Suprapubic skin (tissue), 4 donors: ENCODE data around the gene NEK5.
"Not testable (repeated sequence)": the region's sequence is repeated elsewhere in the genome, so short reads cannot be mapped to it uniquely, and the experiment has no call there.

Experiments
- EP300 ChIP-seq: sonication (generic); formaldehyde crosslinking; IDR thresholded peaks from one replicate; pipeline ENCODE4 v1.6.1; 2017; ENCODE audit warnings: antibody characterized with exemption
- POLR2A ChIP-seq, 2 donors: fragments of 450-650 bp; IDR thresholded peaks; one replicate each; pipeline ENCODE4 v1.6.1; 2017; ENCODE audit warnings: antibody characterized with exemption in 2 of 2, mild to moderate bottlenecking in 2 of 2, moderate library complexity in 2 of 2
- POLR2AphosphoS5 ChIP-seq, 3 donors: sonication (generic); formaldehyde crosslinking; IDR thresholded peaks; one replicate each; pipeline ENCODE4 v1.6.1; 2017; ENCODE audit warnings: antibody characterized with exemption in 3 of 3
- TF ChIP-seq, protein P1 (sequence below), 2 donors: fragments of 200-600 bp in 1 of 2; fragments of 450-650 bp in 1 of 2; sonication (generic) in 1 of 2; IDR thresholded peaks; one replicate each; pipeline ENCODE4 v1.5.1; 2016 to 2019; ENCODE audit warnings: antibody characterized with exemption in 2 of 2, mild to moderate bottlenecking in 1 of 2, moderate library complexity in 1 of 2

DNA sequence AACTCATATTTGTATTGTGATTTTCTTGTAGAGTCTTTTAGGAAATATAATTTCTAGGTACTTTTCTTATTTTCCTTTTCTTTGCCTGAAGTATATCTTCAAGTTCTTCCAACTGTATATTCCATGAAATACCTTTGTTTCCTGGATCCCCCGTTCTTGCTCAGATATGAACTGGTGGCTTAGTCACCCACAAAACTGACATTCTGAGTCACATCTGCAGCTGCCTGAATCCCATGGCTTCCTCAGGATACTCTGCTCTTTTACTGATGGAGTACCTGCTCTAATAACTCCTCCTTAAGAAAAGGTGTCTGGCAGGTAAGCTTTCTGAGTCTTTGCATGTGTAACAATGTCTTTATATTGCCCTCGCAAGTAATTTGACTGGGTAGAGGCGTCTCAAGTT is 35.0 kb upstream of the NEK5 start:
- TF ChIP-seq, protein P1, sequence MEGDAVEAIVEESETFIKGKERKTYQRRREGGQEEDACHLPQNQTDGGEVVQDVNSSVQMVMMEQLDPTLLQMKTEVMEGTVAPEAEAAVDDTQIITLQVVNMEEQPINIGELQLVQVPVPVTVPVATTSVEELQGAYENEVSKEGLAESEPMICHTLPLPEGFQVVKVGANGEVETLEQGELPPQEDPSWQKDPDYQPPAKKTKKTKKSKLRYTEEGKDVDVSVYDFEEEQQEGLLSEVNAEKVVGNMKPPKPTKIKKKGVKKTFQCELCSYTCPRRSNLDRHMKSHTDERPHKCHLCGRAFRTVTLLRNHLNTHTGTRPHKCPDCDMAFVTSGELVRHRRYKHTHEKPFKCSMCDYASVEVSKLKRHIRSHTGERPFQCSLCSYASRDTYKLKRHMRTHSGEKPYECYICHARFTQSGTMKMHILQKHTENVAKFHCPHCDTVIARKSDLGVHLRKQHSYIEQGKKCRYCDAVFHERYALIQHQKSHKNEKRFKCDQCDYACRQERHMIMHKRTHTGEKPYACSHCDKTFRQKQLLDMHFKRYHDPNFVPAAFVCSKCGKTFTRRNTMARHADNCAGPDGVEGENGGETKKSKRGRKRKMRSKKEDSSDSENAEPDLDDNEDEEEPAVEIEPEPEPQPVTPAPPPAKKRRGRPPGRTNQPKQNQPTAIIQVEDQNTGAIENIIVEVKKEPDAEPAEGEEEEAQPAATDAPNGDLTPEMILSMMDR (IDR thresholded peaks at IDR 0.05) = not testable (repeated sequence)
- not testable (repeated sequence) for TF ChIP-seq POLR2A (IDR thresholded peaks at IDR 0.05); POLR2AphosphoS5 (IDR thresholded peaks at IDR 0.05); EP300
